Keratinocyte (primary cell): ENCODE results near the gene PSAP. TPM values are rescaled to one million over a fixed set of nuclear protein-coding genes. Genes with fewer than 3 reads are reported as not detected.

Source experiments
- DNase-seq: peaks from one replicate; pipeline ENCODE4 v3.0.0-alpha.2; 2011; ENCODE audit warnings: low read depth, missing footprints, low spot score
- FAIRE-seq: peaks from 2 replicates; lab custom pipeline; 2011; peaks lifted over from hg19 to GRCh38; lab: Jason Lieb, UNC
- H2AFZ ChIP-seq: 2 replicates; pipeline ENCODE4 v1.6.0; 2012; ENCODE audit warnings: low read length, control low read depth, inconsistent platforms; ENCODE audit not compliant: control insufficient read depth
- H3K27ac ChIP-seq: 2 replicates; pipeline ENCODE4 v1.5.1; 2011; ENCODE audit warnings: low read length; ENCODE audit not compliant: control insufficient read depth, insufficient read depth
- H3K27me3 ChIP-seq: 3 replicates; pipeline ENCODE4 v1.6.0; 2011; ENCODE audit warnings: low read length; ENCODE audit not compliant: control insufficient read depth, insufficient read depth; ENCODE audit errors: extremely low read depth
- H3K36me3 ChIP-seq, 2 experiments: 2 replicates in 1 of 2; 3 replicates in 1 of 2; pipeline ENCODE4 v1.5.1; 2011; ENCODE audit warnings: low read length in 2 of 2, mild to moderate bottlenecking in 1 of 2; ENCODE audit not compliant: control insufficient read depth in 2 of 2, insufficient read depth in 2 of 2; ENCODE audit errors: extremely low read depth in 1 of 2
- H3K4me1 ChIP-seq: 3 replicates; pipeline ENCODE4 v1.5.1; 2011; ENCODE audit warnings: low read length; ENCODE audit not compliant: control insufficient read depth, insufficient read depth; ENCODE audit errors: extremely low read depth
- H3K4me2 ChIP-seq: 3 replicates; pipeline ENCODE4 v1.6.0; 2011; ENCODE audit warnings: low read depth, low read length; ENCODE audit not compliant: control insufficient read depth, insufficient read depth; ENCODE audit errors: extremely low read depth
- H3K4me3 ChIP-seq, 3 experiments: fragments of 200-600 bp in 1 of 3; sonication (generic) in 1 of 3; 2 replicates in 2 of 3; 3 replicates in 1 of 3; pipeline ENCODE4 v1.5.1; 2011 to 2016; ENCODE audit warnings: low read length in 3 of 3, mild to moderate bottlenecking in 3 of 3, control low read depth in 2 of 3, inconsistent platforms in 1 of 3, low read depth in 1 of 3, mixed read lengths in 1 of 3, mixed run types in 1 of 3, moderate library complexity in 1 of 3; ENCODE audit not compliant: control insufficient read depth in 2 of 3, insufficient read depth in 2 of 3; ENCODE audit errors: extremely low read depth in 1 of 3
- H3K79me2 ChIP-seq: 2 replicates; pipeline ENCODE4 v1.6.0; 2012; ENCODE audit warnings: low read length; ENCODE audit not compliant: control insufficient read depth, insufficient read depth
- H3K9ac ChIP-seq: 3 replicates; pipeline ENCODE4 v1.6.0; 2011; ENCODE audit warnings: low read length; ENCODE audit not compliant: control insufficient read depth, insufficient read depth; ENCODE audit errors: extremely low read depth
- H3K9me1 ChIP-seq: 3 replicates; pipeline ENCODE4 v1.6.0; 2011; ENCODE audit warnings: low read length; ENCODE audit not compliant: control insufficient read depth, insufficient read depth; ENCODE audit errors: extremely low read depth
- H3K9me3 ChIP-seq: 2 replicates; pipeline ENCODE4 v1.5.1; 2012; ENCODE audit warnings: low read depth, low read length; ENCODE audit not compliant: control insufficient read depth
- H4K20me1 ChIP-seq: 3 replicates; pipeline ENCODE4 v1.6.0; 2011; ENCODE audit warnings: low read length; ENCODE audit not compliant: control insufficient read depth, insufficient read depth; ENCODE audit errors: extremely low read depth
- EZH2 ChIP-seq: IDR thresholded peaks from one replicate; pipeline ENCODE4 v1.6.1; 2012; ENCODE audit warnings: inconsistent platforms, mild to moderate bottlenecking, low read length, moderate library complexity
- dilution Hi-C: fragments of 300-500 bp; cut with MboI; formaldehyde crosslinking; loops from one replicate; pipeline ENCODE4 v1.7.0; 2020; ENCODE audit warnings: low sequenced_read_pairs; ENCODE audit not compliant: extremely low pct_ligation_motif_present
- polyA plus RNA-seq, 5 experiments: library from polyadenylated mRNA; depleted of rRNA in 3 of 5; stranded (reverse) in 3 of 5; stranded (forward) in 1 of 5; unstranded in 1 of 5; fragments of >200 nt; gene quantifications; 1 replicate in 1 of 5; 2 replicates in 3 of 5; 3 replicates in 1 of 5; pipeline versions ENCODE4 v1.2.1 to v1.2.3, GENCODE V29; 2011 to 2012; ENCODE audit warnings: missing spikeins in 2 of 5, low read depth in 1 of 5, low replicate concordance in 1 of 5
- TF ChIP-seq, protein P1 (sequence below), 3 experiments: IDR thresholded peaks in 1 of 3; conservative IDR thresholded peaks in 1 of 3; optimal IDR thresholded peaks in 1 of 3; 2 replicates in 2 of 3; 3 replicates in 1 of 3; pipeline versions ENCODE3 to v1.5.1; 2011; ENCODE audit warnings: low read length in 3 of 3, mild to moderate bottlenecking in 3 of 3, moderate library complexity in 2 of 3, control low read depth in 1 of 3, inconsistent platforms in 1 of 3; ENCODE audit not compliant: insufficient read depth in 2 of 3; ENCODE audit errors: extremely low read depth in 1 of 3

Gene PSAP
- polyA plus RNA-seq, 1 donor (not counting 4 experiments of a cell fraction or from before 2014, with no cell fraction given), result 1,075 TPM

DNA sequence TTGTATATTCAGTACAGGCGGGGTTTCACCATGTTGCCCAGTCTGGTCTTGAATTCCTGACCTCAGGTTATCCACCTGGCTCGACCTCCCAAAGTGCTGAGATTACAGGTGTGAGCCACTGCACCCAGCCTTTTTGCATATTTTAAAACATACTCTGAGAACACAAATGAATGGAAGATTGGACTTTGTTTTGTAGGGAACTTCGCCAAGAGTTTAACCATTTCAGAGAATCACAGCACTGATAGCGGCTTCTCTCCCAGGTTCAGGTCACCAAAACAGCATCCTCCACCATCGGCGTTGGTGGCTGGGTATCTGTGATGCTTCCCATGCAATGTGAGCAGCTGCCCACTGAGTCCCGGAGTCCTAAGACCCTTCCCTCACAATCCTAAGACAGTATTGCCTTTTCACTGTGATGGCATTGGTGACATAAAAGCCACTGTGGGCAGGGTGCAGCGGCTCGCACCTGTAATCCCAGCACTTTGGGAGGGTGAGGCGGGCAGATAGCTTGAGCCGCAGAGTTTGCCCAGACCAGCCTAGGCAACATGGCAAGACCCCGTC is 42.3 kb upstream of the PSAP start:
- Histone ChIP-seq H3K9me3 (no peaks in the 10 kb centered on the region), H3K9ac (no peak overlapping the region), H3K4me3 (no peak overlapping the region), H3K9me1 (no peaks in the 10 kb centered on the region), H4K20me1 (no peaks in the 10 kb centered on the region), H3K27ac (no peak overlapping the region), H3K36me3 (no peaks in the 10 kb centered on the region), H3K27me3 (no peaks in the 10 kb centered on the region), H3K4me1 (peaks cover 8% of the 10 kb centered on the region), H3K4me2 (no peak overlapping the region), H2AFZ (no peak overlapping the region), H3K79me2 (no peaks in the 10 kb centered on the region)
- dilution Hi-C loops, result no loop called here
- DNase-seq, result no peak
- no peak for FAIRE-seq
- TF ChIP-seq, protein P1, sequence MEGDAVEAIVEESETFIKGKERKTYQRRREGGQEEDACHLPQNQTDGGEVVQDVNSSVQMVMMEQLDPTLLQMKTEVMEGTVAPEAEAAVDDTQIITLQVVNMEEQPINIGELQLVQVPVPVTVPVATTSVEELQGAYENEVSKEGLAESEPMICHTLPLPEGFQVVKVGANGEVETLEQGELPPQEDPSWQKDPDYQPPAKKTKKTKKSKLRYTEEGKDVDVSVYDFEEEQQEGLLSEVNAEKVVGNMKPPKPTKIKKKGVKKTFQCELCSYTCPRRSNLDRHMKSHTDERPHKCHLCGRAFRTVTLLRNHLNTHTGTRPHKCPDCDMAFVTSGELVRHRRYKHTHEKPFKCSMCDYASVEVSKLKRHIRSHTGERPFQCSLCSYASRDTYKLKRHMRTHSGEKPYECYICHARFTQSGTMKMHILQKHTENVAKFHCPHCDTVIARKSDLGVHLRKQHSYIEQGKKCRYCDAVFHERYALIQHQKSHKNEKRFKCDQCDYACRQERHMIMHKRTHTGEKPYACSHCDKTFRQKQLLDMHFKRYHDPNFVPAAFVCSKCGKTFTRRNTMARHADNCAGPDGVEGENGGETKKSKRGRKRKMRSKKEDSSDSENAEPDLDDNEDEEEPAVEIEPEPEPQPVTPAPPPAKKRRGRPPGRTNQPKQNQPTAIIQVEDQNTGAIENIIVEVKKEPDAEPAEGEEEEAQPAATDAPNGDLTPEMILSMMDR (optimal IDR thresholded peaks at IDR 0.05 in 1 of 3, IDR thresholded peaks at IDR 0.05 in 1 of 3, conservative IDR thresholded peaks at IDR 0.05 in 1 of 3; ENCODE audit: extremely low read depth in 1 of 3, insufficient read depth in 2 of 3, low read length in 3 of 3), result no peak
- no peak for TF ChIP-seq EZH2

DNA sequence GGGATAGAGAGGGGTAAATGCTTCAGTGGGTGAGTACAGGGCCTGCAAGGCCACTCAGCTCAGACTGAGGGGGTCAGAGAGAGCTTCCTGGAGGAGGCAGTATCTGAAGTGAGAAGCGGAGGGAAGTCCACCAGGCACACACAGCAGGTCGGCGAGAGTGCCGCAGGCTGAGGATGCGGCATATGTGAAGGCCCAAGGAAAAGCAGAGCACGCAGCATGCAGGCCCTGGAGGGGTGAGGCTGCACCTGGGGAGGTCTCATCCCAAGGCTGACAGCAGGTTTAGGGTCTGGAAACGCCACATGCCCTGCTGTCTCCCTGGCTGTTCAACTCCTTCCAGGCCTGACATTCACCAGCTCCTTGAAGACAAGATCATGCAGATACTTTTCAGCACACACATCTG is 40.4 kb upstream of the PSAP start:
- Histone ChIP-seq H4K20me1 (no peaks in the 10 kb centered on the region), H3K27me3 (no peaks in the 10 kb centered on the region), H3K4me3 (no peak overlapping the region), H3K79me2 (no peaks in the 10 kb centered on the region), H3K4me1 (peaks cover 12% of the 10 kb centered on the region), H3K36me3 (no peaks in the 10 kb centered on the region), H3K27ac (no peak overlapping the region), H3K9me3 (no peaks in the 10 kb centered on the region), H3K9me1 (no peaks in the 10 kb centered on the region), H2AFZ (no peak overlapping the region), H3K9ac (no peak overlapping the region), H3K4me2 (no peak overlapping the region)
- dilution Hi-C loops, result no loop called here
- DNase-seq, result no peak
- FAIRE-seq, result no peak
- no peak for TF ChIP-seq EZH2
